Kidney epithelial cell (primary cell): ENCODE measurements around the gene STYXL2. TPM values are rescaled to one million over a fixed set of nuclear protein-coding genes. Genes with fewer than 3 reads are reported as not detected.

Experiments
- DNase-seq: peaks from one replicate; pipeline ENCODE4 v3.0.0-alpha.2; 2010; ENCODE audit warnings: low read depth
- H3K27me3 ChIP-seq: 2 replicates; pipeline ENCODE4 v1.6.0; 2011; ENCODE audit warnings: low read length; ENCODE audit not compliant: control insufficient read depth, insufficient read depth
- H3K36me3 ChIP-seq: 2 replicates; pipeline ENCODE4 v1.5.1; 2011; ENCODE audit warnings: low read length; ENCODE audit not compliant: control insufficient read depth, insufficient read depth
- H3K4me3 ChIP-seq: 2 replicates; pipeline ENCODE4 v1.5.1; 2011; ENCODE audit warnings: low read depth, mild to moderate bottlenecking, control low read depth, low read length
- CTCF ChIP-seq: IDR thresholded peaks from 2 replicates; pipeline ENCODE4 v1.5.1; 2011; ENCODE audit warnings: mild to moderate bottlenecking, moderate library complexity, low read length, control low read depth, inconsistent platforms; ENCODE audit not compliant: insufficient read depth, poor library complexity, severe bottlenecking
- total RNA-seq: library from RNA; depleted of rRNA; stranded (reverse); fragments of >200 nt; gene quantifications from 2 replicates; pipeline ENCODE4 v1.2.3, GENCODE V29; 2015

Gene STYXL2
- total RNA-seq, 1 donor from 2014 or later = not detected

GRCh38 chr1:167105271-167106118, 11.6 kb downstream of the STYXL2 start:
- no peak for DNase-seq
- Histone ChIP-seq H3K4me3 (no peak overlapping the region), H3K36me3 (no peaks in the 10 kb centered on the region), H3K27me3 (no peaks in the 10 kb centered on the region)
- no peak for TF ChIP-seq CTCF

GRCh38 chr1:167106119-167106461, 12.2 kb downstream of the STYXL2 start:
- TF ChIP-seq CTCF = no peak
- Histone ChIP-seq H3K27me3 (no peaks in the 10 kb centered on the region), H3K36me3 (no peaks in the 10 kb centered on the region), H3K4me3 (no peak overlapping the region)
- DNase-seq = no peak

- H3K4me3 ChIP-seq = no peak overlapping the region
- H3K36me3 ChIP-seq = no peaks in the 10 kb centered on the region
- no peak for DNase-seq
These were observed 13.6 kb downstream of the STYXL2 start for GRCh38 chr1:167107456-167107855.

GRCh38 chr1:167109125-167109524, 15.2 kb downstream of the STYXL2 start:
- H3K36me3 ChIP-seq = no peaks in the 10 kb centered on the region
- H3K4me3 ChIP-seq = no peak overlapping the region
- TF ChIP-seq CTCF = no peak
- no peak for DNase-seq
- H3K27me3 ChIP-seq = no peaks in the 10 kb centered on the region

More at GRCh38 chr1:167107456-167107855, 13.6 kb downstream of the STYXL2 start:
- TF ChIP-seq CTCF = no peak
- no peaks in the 10 kb centered on the region for H3K27me3 ChIP-seq

- no peak overlapping the region for H3K4me3 ChIP-seq
- no peak for DNase-seq
- no peak for TF ChIP-seq CTCF
- H3K27me3 ChIP-seq = no peaks in the 10 kb centered on the region
- no peaks in the 10 kb centered on the region for H3K36me3 ChIP-seq
These were observed 16.7 kb downstream of the STYXL2 start for GRCh38 chr1:167110586-167110985.
